ENCODE measurements around the gene MTUS2. TPM values are rescaled to one million over a fixed set of nuclear protein-coding genes. Genes with fewer than 3 reads are reported as not detected.

MTUS2 gene
- total RNA-seq, 4 donors from 2014 or later: 0.20 to 1.6 (median 0.25) TPM; not detected in 1

DNA sequence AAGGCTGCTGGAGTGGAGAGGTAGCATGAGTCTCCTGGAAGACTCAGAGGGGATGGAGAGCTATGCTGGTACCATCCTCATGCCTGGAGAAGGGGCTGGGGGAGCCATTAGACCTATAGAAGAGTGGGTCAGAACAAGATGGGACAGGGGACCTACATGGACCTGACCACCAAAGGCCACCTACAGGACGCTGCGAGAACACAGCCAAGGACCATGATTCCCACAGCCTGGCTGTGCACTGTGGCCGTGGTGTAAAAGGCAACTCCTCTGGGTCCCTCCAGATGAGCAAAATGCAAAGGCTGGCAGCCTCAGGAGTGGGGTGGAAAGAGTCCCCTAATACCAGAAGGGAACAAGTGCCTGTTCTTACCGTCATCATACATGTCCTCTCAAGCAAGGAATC is 559.1 kb downstream of the MTUS2 start:
- TF ChIP-seq, protein P1, sequence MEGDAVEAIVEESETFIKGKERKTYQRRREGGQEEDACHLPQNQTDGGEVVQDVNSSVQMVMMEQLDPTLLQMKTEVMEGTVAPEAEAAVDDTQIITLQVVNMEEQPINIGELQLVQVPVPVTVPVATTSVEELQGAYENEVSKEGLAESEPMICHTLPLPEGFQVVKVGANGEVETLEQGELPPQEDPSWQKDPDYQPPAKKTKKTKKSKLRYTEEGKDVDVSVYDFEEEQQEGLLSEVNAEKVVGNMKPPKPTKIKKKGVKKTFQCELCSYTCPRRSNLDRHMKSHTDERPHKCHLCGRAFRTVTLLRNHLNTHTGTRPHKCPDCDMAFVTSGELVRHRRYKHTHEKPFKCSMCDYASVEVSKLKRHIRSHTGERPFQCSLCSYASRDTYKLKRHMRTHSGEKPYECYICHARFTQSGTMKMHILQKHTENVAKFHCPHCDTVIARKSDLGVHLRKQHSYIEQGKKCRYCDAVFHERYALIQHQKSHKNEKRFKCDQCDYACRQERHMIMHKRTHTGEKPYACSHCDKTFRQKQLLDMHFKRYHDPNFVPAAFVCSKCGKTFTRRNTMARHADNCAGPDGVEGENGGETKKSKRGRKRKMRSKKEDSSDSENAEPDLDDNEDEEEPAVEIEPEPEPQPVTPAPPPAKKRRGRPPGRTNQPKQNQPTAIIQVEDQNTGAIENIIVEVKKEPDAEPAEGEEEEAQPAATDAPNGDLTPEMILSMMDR (IDR thresholded peaks at IDR 0.05 in 4 of 5, conservative IDR thresholded peaks at IDR 0.05 in 1 of 5): no peak
- TF ChIP-seq POLR2A (IDR thresholded peaks at IDR 0.05): no peak
- no peaks in the 10 kb centered on the region for H3K36me3 ChIP-seq
- H3K27me3 ChIP-seq: no peaks in the 10 kb centered on the region
- no peaks in the 10 kb centered on the region for H3K4me1 ChIP-seq
- intact Hi-C loops (cut with DNase I; ENCODE audit: low total_unique reads): no loop called here
- no peak for ATAC-seq
- DNase-seq: no peak
- H3K9me3 ChIP-seq: no peaks in the 10 kb centered on the region
- no peak overlapping the region for H3K4me3 ChIP-seq
- in situ Hi-C loops (cut with MboI; ENCODE audit: low sequenced_read_pairs in 4 of 4): no loop called here
- H3K27ac ChIP-seq: no peak overlapping the region

DNA sequence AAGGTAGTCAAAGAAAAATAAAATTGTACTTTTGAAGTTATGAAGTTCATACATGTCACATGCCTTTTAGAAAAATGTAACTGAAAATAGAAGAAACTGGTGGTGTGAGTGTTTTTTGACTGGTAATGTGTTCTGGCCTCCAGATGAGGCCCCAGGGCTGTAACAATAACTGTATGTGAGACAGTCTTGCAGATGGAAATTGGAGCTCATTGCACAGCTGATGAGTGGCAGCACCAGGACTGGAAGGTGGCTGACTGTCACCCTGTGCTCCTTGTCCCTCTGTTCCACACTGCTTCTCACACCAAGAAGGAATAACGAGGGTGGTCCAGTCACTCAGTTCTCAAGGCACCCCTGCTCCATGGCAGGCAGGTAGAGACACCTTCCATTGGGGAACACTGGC is 559.7 kb downstream of the MTUS2 start:
- DNase-seq: no peak
- intact Hi-C loops (cut with DNase I; ENCODE audit: low total_unique reads) (no loop called here), in situ Hi-C loops (cut with MboI; ENCODE audit: low sequenced_read_pairs in 4 of 4) (no loop called here)
- Histone ChIP-seq H3K36me3 (no peaks in the 10 kb centered on the region), H3K9me3 (no peaks in the 10 kb centered on the region), H3K27ac (no peak overlapping the region), H3K4me3 (no peak overlapping the region), H3K4me1 (no peaks in the 10 kb centered on the region), H3K27me3 (no peaks in the 10 kb centered on the region)
- no peak for TF ChIP-seq POLR2A (IDR thresholded peaks at IDR 0.05)
- TF ChIP-seq, protein P1 (IDR thresholded peaks at IDR 0.05 in 4 of 5, conservative IDR thresholded peaks at IDR 0.05 in 1 of 5): no peak
- no peak for ATAC-seq

DNA sequence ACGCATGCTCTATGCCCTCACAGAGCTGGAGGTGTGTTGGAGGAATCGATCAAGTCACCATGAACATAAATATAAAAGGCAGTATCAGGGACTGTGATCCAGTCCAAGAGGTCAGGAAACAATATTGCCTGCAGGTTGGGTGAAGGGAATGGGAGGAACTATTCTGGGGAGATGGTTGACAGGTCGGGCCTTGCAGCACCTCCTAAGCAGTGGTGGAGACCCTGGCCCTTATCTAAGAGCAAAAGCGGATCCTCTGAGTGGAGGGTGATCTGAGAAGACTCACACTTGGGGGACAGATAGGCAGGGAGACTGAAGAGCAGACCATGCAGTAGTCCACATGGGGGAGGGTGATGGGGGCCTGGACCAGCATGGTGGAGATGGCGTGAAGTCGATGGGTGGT is 561.9 kb downstream of the MTUS2 start:
- no peak overlapping the region for H3K4me3 ChIP-seq
- TF ChIP-seq, protein P1 (IDR thresholded peaks at IDR 0.05 in 4 of 5, conservative IDR thresholded peaks at IDR 0.05 in 1 of 5): no peak
- no peaks in the 10 kb centered on the region for H3K9me3 ChIP-seq
- DNase-seq (no peak), ATAC-seq (no peak)
- no peaks in the 10 kb centered on the region for H3K36me3 ChIP-seq
- H3K27me3 ChIP-seq: no peaks in the 10 kb centered on the region
- in situ Hi-C loops (cut with MboI; ENCODE audit: low sequenced_read_pairs in 4 of 4): no loop called here
- intact Hi-C loops (cut with DNase I; ENCODE audit: low total_unique reads): no loop called here
- H3K27ac ChIP-seq: no peak overlapping the region
- H3K4me1 ChIP-seq: no peaks in the 10 kb centered on the region

DNA sequence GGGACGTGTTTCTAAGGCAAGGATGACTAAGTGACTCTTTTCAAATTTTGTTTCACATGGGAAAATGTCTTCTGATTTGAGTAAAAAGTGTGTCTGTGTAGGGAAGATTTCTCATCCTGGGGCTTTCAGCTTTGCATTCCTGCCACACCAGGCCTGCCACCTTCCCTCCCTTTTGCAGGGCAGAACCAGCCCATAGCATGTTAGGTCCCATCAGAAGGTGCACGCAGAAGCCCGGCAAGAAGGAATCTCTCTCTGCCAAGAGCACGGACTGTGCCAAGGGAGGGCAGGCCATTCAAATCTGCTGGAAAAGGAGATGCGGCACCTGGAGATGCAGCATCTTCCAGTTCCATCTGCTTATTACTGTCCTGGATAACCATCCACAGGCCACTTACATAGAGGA is 563.3 kb downstream of the MTUS2 start:
- TF ChIP-seq, protein P1 (IDR thresholded peaks at IDR 0.05 in 4 of 5, conservative IDR thresholded peaks at IDR 0.05 in 1 of 5): no peak
- no peak for TF ChIP-seq POLR2A (IDR thresholded peaks at IDR 0.05)
- no peak overlapping the region for H3K27ac ChIP-seq
- H3K27me3 ChIP-seq: no peaks in the 10 kb centered on the region
- no peak for ATAC-seq
- no peaks in the 10 kb centered on the region for H3K9me3 ChIP-seq
- no peak for DNase-seq
- H3K4me1 ChIP-seq: no peaks in the 10 kb centered on the region
- no peak overlapping the region for H3K4me3 ChIP-seq
- no peaks in the 10 kb centered on the region for H3K36me3 ChIP-seq
- in situ Hi-C loops (cut with MboI; ENCODE audit: low sequenced_read_pairs in 4 of 4): no loop called here
- intact Hi-C loops (cut with DNase I; ENCODE audit: low total_unique reads): no loop called here

DNA sequence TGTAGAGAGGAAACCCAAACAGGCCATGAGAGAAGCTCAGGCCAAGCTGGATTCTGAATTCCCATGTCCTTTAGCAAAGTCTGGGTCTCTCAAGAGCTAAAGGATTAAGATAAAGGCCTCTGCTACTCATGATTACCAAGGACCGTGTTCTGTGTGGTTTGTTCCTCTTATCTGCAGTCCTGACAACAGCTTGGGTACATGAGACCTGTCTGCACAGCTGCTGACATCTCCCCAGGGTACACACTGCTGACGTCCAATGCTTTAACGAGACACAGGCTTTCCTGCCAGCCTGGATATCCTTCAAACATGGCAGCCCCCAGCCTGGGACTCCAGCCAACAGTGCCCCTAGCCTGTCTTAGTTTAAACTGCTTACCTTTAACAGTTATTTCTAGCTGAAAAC is 564.3 kb downstream of the MTUS2 start:
- no peaks in the 10 kb centered on the region for H3K9me3 ChIP-seq
- in situ Hi-C loops (cut with MboI; ENCODE audit: low sequenced_read_pairs in 4 of 4): no loop called here
- TF ChIP-seq POLR2A (IDR thresholded peaks at IDR 0.05): no peak
- TF ChIP-seq, protein P1 (IDR thresholded peaks at IDR 0.05 in 4 of 5, conservative IDR thresholded peaks at IDR 0.05 in 1 of 5): no peak
- intact Hi-C loops (cut with DNase I; ENCODE audit: low total_unique reads): no loop called here
- ATAC-seq: no peak
- H3K27ac ChIP-seq: no peak overlapping the region
- H3K4me3 ChIP-seq: no peak overlapping the region
- no peaks in the 10 kb centered on the region for H3K27me3 ChIP-seq
- no peaks in the 10 kb centered on the region for H3K4me1 ChIP-seq
- no peak for DNase-seq
- H3K36me3 ChIP-seq: no peaks in the 10 kb centered on the region

Data from gastrocnemius medialis (tissue), 4 donors.